Breast epithelium (tissue), 3 donors: Measurements from ENCODE around the gene MSL1.

Experiments used
- CTCF ChIP-seq, 3 donors: fragments of 450-650 bp; IDR thresholded peaks; one replicate each; pipeline ENCODE4 v1.5.1; 2016 to 2017; ENCODE audit warnings: antibody characterized with exemption in 3 of 3, mild to moderate bottlenecking in 3 of 3, moderate library complexity in 3 of 3
- POLR2A ChIP-seq: fragments of 450-650 bp; IDR thresholded peaks from one replicate; pipeline ENCODE4 v1.6.1; 2016; ENCODE audit warnings: antibody characterized with exemption, mild to moderate bottlenecking, moderate library complexity
- POLR2AphosphoS5 ChIP-seq, 3 donors: sonication (generic); formaldehyde crosslinking; IDR thresholded peaks; one replicate each; pipeline ENCODE4 v1.6.1; 2017; ENCODE audit warnings: antibody characterized with exemption in 3 of 3

- TF ChIP-seq POLR2AphosphoS5 (IDR thresholded peaks at IDR 0.05) (no peak), CTCF (IDR thresholded peaks at IDR 0.05) (no peak), POLR2A (no peak)
Observed at GRCh38 chr17:40110026-40110845, 11.5 kb upstream of the MSL1 start.
